HepG2 (cell line): Measurements from ENCODE around the gene GRK5. TPM values are rescaled to one million over a fixed set of nuclear protein-coding genes. Genes with fewer than 3 reads are reported as not detected.

Experiments used
- ATAC-seq: fragments of 200-7000 bp; cut with Tn5 transposase; 3 replicates; pipeline ENCODE4 v1.9.1; 2020; ENCODE audit warnings: mild to moderate bottlenecking, moderate library complexity
- BruUV-seq: library from RNA; stranded (reverse); fragments of 400-500 nt; replicated peaks from 2 replicates; lab custom pipeline; 2021; lab: Mats Ljungman, UMichigan
- CTCF ChIA-PET: fragments of 300-600 bp; formaldehyde crosslinking; extraction: SDS; loops from one replicate; lab custom pipeline; 2021; ENCODE audit warnings: low total read pairs, inconsistent platforms, low intra/inter-chr PET ratio; lab: Yijun Ruan, JAX
- POLR2A ChIA-PET: fragments of 350-600 bp; sonication (Branson Sonifier 250); formaldehyde crosslinking; loops from one replicate; lab custom pipeline; 2020; ENCODE audit warnings: antibody characterized with exemption, inconsistent platforms; lab: Yijun Ruan, JAX
- DNase-seq: peaks from one replicate; pipeline ENCODE4 v3.0.0-alpha.2; 2015; ENCODE audit warnings: low spot score
- FAIRE-seq: peaks from 3 replicates; lab custom pipeline; 2011; peaks lifted over from hg19 to GRCh38; lab: Jason Lieb, UNC
- H2AFZ ChIP-seq: one replicate; pipeline ENCODE4 v1.6.1; 2011; ENCODE audit warnings: low read length, inconsistent platforms
- H3K27ac ChIP-seq: fragments of 300-600 bp; 3 replicates; pipeline ENCODE4 v1.8.0; 2011; ENCODE audit warnings: mixed run types, mild to moderate bottlenecking, mixed read lengths, low read length, inconsistent platforms; ENCODE audit not compliant: insufficient read depth; ENCODE audit errors: extremely low read length
- H3K27me3 ChIP-seq, 2 experiments: fragments of 200-600 bp in 1 of 2; 2 replicates in 1 of 2; 3 replicates in 1 of 2; pipeline versions ENCODE4 v1.6.0 to v1.8.0; 2011; ENCODE audit warnings: low read length in 2 of 2, mild to moderate bottlenecking in 2 of 2, moderate library complexity in 2 of 2, inconsistent platforms in 1 of 2; ENCODE audit not compliant: insufficient read depth in 2 of 2, control insufficient read depth in 1 of 2
- H3K36me3 ChIP-seq, 2 experiments: fragments of 200-600 bp in 1 of 2; replicated peaks in 1 of 2; 2 replicates in 1 of 2; 3 replicates in 1 of 2; pipeline versions ENCODE4 v1.5.1 to v1.8.0; 2011; ENCODE audit warnings: low read length in 2 of 2, inconsistent platforms in 1 of 2; ENCODE audit not compliant: insufficient read depth in 2 of 2, control insufficient read depth in 1 of 2
- H3K4me1 ChIP-seq: 2 replicates; pipeline ENCODE4 v1.5.1; 2012; ENCODE audit warnings: low read length, inconsistent platforms; ENCODE audit not compliant: insufficient read depth
- H3K4me2 ChIP-seq: 2 replicates; pipeline ENCODE4 v1.6.0; 2011; ENCODE audit warnings: low read depth, low read length, inconsistent platforms
- H3K4me3 ChIP-seq, 3 experiments: fragments of 200-600 bp in 1 of 3; sonication (generic), shearing (Covaris generic) in 1 of 3; replicated peaks in 1 of 3; 2 replicates each; pipeline ENCODE4 v1.5.1; 2011 to 2016; ENCODE audit warnings: low read length in 3 of 3, inconsistent platforms in 2 of 3, low read depth in 2 of 3, mild to moderate bottlenecking in 2 of 3, control low read depth in 1 of 3, mixed read lengths in 1 of 3; ENCODE audit not compliant: insufficient read depth in 1 of 3
- H3K79me2 ChIP-seq: one replicate; pipeline ENCODE4 v1.6.1; 2011; ENCODE audit warnings: low read length, inconsistent platforms; ENCODE audit not compliant: insufficient read depth
- H3K9ac ChIP-seq: 2 replicates; pipeline ENCODE4 v1.6.0; 2011; ENCODE audit warnings: mild to moderate bottlenecking, low read depth, low read length, inconsistent platforms; ENCODE audit not compliant: insufficient read depth
- H3K9me3 ChIP-seq: 2 replicates; pipeline ENCODE4 v1.5.1; 2012; ENCODE audit warnings: mild to moderate bottlenecking, low read length
- H4K20me1 ChIP-seq: 2 replicates; pipeline ENCODE4 v1.6.0; 2011; ENCODE audit warnings: inconsistent platforms, mild to moderate bottlenecking, low read length, moderate library complexity; ENCODE audit not compliant: insufficient read depth
- ARID5B ChIP-seq: IDR thresholded peaks from 2 replicates; pipeline ENCODE4 v1.4.0; 2020; ENCODE audit warnings: mild to moderate bottlenecking, missing genetic modification reagents
- CEBPG ChIP-seq: IDR thresholded peaks from 2 replicates; pipeline ENCODE4 v1.6.1; 2016
- E2F1 ChIP-seq: sonication (generic); formaldehyde crosslinking; IDR thresholded peaks from 2 replicates; pipeline ENCODE4 v1.5.0; 2020; ENCODE audit warnings: missing genetic modification reagents
- FOSL1 ChIP-seq: sonication (generic); formaldehyde crosslinking; IDR thresholded peaks from 2 replicates; pipeline ENCODE4 v1.9.0; 2021; ENCODE audit warnings: missing genetic modification reagents, borderline replicate concordance
- HNF4G ChIP-seq, 2 experiments: sonication (generic) in 1 of 2; formaldehyde crosslinking in 1 of 2; IDR thresholded peaks; 2 replicates each; pipeline versions ENCODE4 v1.4.0 to v1.6.1; 2011 to 2020; ENCODE audit warnings: borderline replicate concordance in 2 of 2, low read depth in 2 of 2, mild to moderate bottlenecking in 2 of 2, low read length in 1 of 2, missing genetic modification reagents in 1 of 2, moderate library complexity in 1 of 2
- ISX ChIP-seq: sonication (generic); formaldehyde crosslinking; conservative IDR thresholded peaks from 2 replicates; pipeline ENCODE4 v1.5.0; 2020; ENCODE audit warnings: missing genetic modification reagents
- MIXL1 ChIP-seq: IDR thresholded peaks from 2 replicates; pipeline ENCODE4 v1.6.1; 2016
- NR2F6 ChIP-seq, 2 experiments: IDR thresholded peaks; 2 replicates each; pipeline ENCODE4 v1.6.1; 2016; ENCODE audit warnings: antibody characterized with exemption in 1 of 2, mild to moderate bottlenecking in 1 of 2
- SOX5 ChIP-seq: IDR thresholded peaks from 2 replicates; pipeline ENCODE4 v1.6.1; 2016; ENCODE audit warnings: borderline replicate concordance
- SP2 ChIP-seq: sonication (generic); formaldehyde crosslinking; IDR thresholded peaks from 2 replicates; pipeline ENCODE4 v1.5.1; 2020; ENCODE audit warnings: mild to moderate bottlenecking, missing genetic modification reagents
- ZKSCAN8 ChIP-seq: IDR thresholded peaks from 2 replicates; pipeline ENCODE4 v1.6.1; 2016; ENCODE audit warnings: borderline replicate concordance, missing genetic modification reagents, missing compliant biosample characterization
- ZNF776 ChIP-seq: sonication (generic); formaldehyde crosslinking; IDR thresholded peaks from 2 replicates; pipeline ENCODE4 v1.4.0; 2020; ENCODE audit warnings: mild to moderate bottlenecking, missing genetic modification reagents
- ZNF879 ChIP-seq: sonication (generic); formaldehyde crosslinking; IDR thresholded peaks from 2 replicates; pipeline ENCODE4 v1.8.1; 2023; ENCODE audit warnings: missing genetic modification reagents
- WGBS: methylation state at CpG from one replicate; pipeline ENCODE4 v1.1.6; 2017; ENCODE audit warnings: low lambda C conversion rate; 5-methylcytosine and 5-hydroxymethylcytosine counted together
- in situ Hi-C: cut with HindIII; loops from 2 replicates; pipeline ENCODE4 v1.10.0; 2017; ENCODE audit warnings: low pct_unique_long_range_greater_than_20kb; ENCODE audit not compliant: extremely low pct_ligation_motif_present
- intact Hi-C: fragments of 100-400 bp; cut with micrococcal nuclease; formaldehyde crosslinking; loops from one replicate; pipeline ENCODE4 v1.10.0; 2022; ENCODE audit not compliant: unreplicated experiment
- polyA plus RNA-seq, 8 experiments: library from polyadenylated mRNA; depleted of rRNA in 3 of 8; stranded (reverse) in 7 of 8; unstranded in 1 of 8; fragments of >200 nt; fragmentation: Illumina TruSeq in 4 of 8; extraction: Trizol in 4 of 8; gene quantifications; 2 replicates each; pipeline versions ENCODE4 v1.2.1 to v1.2.3, GENCODE V29; 2011 to 2016; ENCODE audit warnings: low read depth in 4 of 8, missing spikeins in 1 of 8, mixed read lengths in 1 of 8; ENCODE audit not compliant: insufficient read depth in 1 of 8
- total RNA-seq, 5 experiments: library from RNA; depleted of rRNA; stranded (reverse); fragments of >200 nt; fragmentation: Illumina TruSeq; extraction: Trizol; gene quantifications; 2 replicates each; pipeline ENCODE4 v1.2.3, GENCODE V29; 2016; ENCODE audit warnings: low read depth in 1 of 5

Gene GRK5
- total and polyA plus RNA-seq, 2 of the 13 experiments (the other 11 are each of a cell fraction or from before 2014, with no cell fraction given): 10.4 to 12.6 TPM

GRCh38 chr10:119407254-119407777, 199.9 kb downstream of the GRK5 start:
- in situ Hi-C loops: no loop called here
- no peaks in the 10 kb centered on the region for H3K9me3 ChIP-seq
- no peak overlapping the region for H2AFZ ChIP-seq
- no peak overlapping the region for H3K4me2 ChIP-seq
- no peak for DNase-seq
- intact Hi-C loops: loop anchor here (5.0 kb wide), 1 partner anchor 90 kb away; no protein-coding TSS in a partner anchor
- no peak overlapping the region for H3K9ac ChIP-seq
- no peak for TF ChIP-seq ZNF776 (CRISPR knock-in tag)
- TF ChIP-seq ZKSCAN8 (CRISPR knock-in tag): peak; percentile 95
- H3K27me3 ChIP-seq: no peaks in the 10 kb centered on the region; a peak in 1 of 5 replicates
- H3K27ac ChIP-seq: no peak overlapping the region
- CTCF ChIA-PET: no interaction called here
- POLR2A ChIA-PET: interaction anchor here (3.3 kb wide), 1 partner anchor 153 kb away, joined by 20 read pairs; no protein-coding TSS in a partner anchor
- no TSS peak for BruUV-seq
- no peak overlapping the region for H3K4me3 ChIP-seq
- 90% methylated on average over 5 of the region's 5 CpGs for WGBS
- FAIRE-seq: no peak
- H3K4me1 ChIP-seq: peaks cover 45% of the 10 kb centered on the region
- no peak for ATAC-seq
- H3K79me2 ChIP-seq: no peaks in the 10 kb centered on the region
- no peaks in the 10 kb centered on the region for H4K20me1 ChIP-seq
- H3K36me3 ChIP-seq: no peaks in the 10 kb centered on the region

- Histone ChIP-seq H3K27me3 (no peaks in the 10 kb centered on the region; a peak in 1 of 5 replicates), H4K20me1 (no peaks in the 10 kb centered on the region), H3K36me3 (no peaks in the 10 kb centered on the region), H3K9me3 (no peaks in the 10 kb centered on the region), H3K4me1 (peaks cover 46% of the 10 kb centered on the region), H3K4me2 (peak overlapping the region; percentile 64; the same call in 1 of the 2 replicates), H3K79me2 (no peaks in the 10 kb centered on the region), H3K9ac (peak overlapping the region; percentile 59; the same call in 1 of the 2 replicates), H3K4me3 (no peak overlapping the region; a peak in 1 of 6 replicates), H3K27ac (peak overlapping the region; percentile 85), H2AFZ (no peak overlapping the region)
- CTCF ChIA-PET: no interaction called here
- BruUV-seq: no TSS peak
- intact Hi-C loops (loop anchor here (2.0 to 5.0 kb wide), 2 partner anchors 79 to 91 kb away; no protein-coding TSS in a partner anchor), in situ Hi-C loops (no loop called here)
- peak; percentile 64 for DNase-seq
- 0 out of 3 replicates have a peak, but pooled peaks have one; percentile 12 for ATAC-seq
- FAIRE-seq: no peak
- WGBS: 79% methylated on average over 4 of the region's 4 CpGs
- POLR2A ChIA-PET: interaction anchor here (0.6 to 3.3 kb wide), 4 partner anchors 87 to 329 kb away, joined by 3 to 21 read pairs (median 12); partner anchors contain the start of gene GRK5
- TF ChIP-seq SOX5 (CRISPR knock-in tag) (no peak), ARID5B (CRISPR knock-in tag) (peak; percentile 54), SP2 (CRISPR knock-in tag) (no peak), FOSL1 (CRISPR knock-in tag) (no peak), CEBPG (CRISPR knock-in tag) (peak; percentile 68), ZNF879 (CRISPR knock-in tag) (no peak), HNF4G (IDR thresholded peaks at IDR 0.05; ENCODE audit: borderline replicate concordance, low read depth, low read length) (no peak), HNF4G (CRISPR knock-in tag; IDR thresholded peaks at IDR 0.05; ENCODE audit: borderline replicate concordance, low read depth) (no peak), ISX (no peak), MIXL1 (CRISPR knock-in tag) (0 out of 2 replicates have a peak, but pooled peaks have one; percentile 14), NR2F6 (IDR thresholded peaks at IDR 0.05) (peak; percentile 28; the same call in 1 of the 2 replicates), NR2F6 (CRISPR knock-in tag; IDR thresholded peaks at IDR 0.05) (0 out of 2 replicates have a peak, but pooled peaks have one; percentile 24), E2F1 (CRISPR knock-in tag) (no peak)
Observed at GRCh38 chr10:119408072-119408471, 200.7 kb downstream of the GRK5 start.
